ENCODE measurements around the gene VPS13D. TPM values are rescaled to one million over a fixed set of nuclear protein-coding genes. Genes with fewer than 3 reads are reported as not detected.

The VPS13D gene
- total RNA-seq, 2 donors from 2014 or later: 54.0 to 63.3 TPM

DNA sequence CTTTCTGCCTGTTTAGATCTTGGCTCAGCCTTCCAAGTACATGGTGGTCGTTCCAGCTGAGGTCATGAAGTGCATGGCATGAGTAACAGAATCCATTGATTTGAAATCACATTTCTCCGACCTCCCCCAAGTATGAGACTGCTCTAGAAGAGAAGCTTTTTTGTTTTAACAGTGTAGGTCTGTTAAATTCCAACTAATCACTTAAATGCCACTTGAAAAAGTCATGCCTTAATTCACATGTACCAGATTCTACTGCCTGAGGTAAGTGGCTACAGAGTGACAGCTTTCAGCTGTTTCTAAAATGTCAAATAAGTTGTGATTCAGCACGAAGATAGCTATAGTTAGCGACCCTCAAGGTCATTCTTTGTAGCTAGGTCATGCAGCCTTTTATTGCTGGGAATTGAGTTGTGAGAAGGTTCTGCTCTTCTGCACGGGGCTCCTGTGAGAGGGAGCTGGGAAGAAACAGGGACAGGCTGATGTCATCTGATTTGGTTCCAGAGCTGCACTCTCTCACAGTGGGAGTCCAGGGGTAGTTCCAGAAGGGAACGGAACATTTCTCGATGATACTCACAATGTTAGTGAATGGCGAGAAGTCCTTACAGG lies 112.7 kb downstream of the VPS13D start:
- intact Hi-C loops (cut with DNase I): no loop called here
- no peak overlapping the region for H3K4me3 ChIP-seq
- H3K4me1 ChIP-seq: peaks cover 86% of the 10 kb centered on the region
- DNase-seq (peak in 1 of 4 donors; percentile 17), ATAC-seq (peak; percentile 29)
- peak overlapping the region in 3 of 4 donors; percentile 28 to 69 (median 48) for H3K27ac ChIP-seq
- no peak for TF ChIP-seq CTCF (IDR thresholded peaks at IDR 0.05)
- TF ChIP-seq POLR2A (IDR thresholded peaks at IDR 0.05): no peak
- H3K36me3 ChIP-seq (replicated peaks in 1 of 2; ENCODE audit: insufficient read depth in 1 of 2, low read depth in 2 of 2): peaks cover 0 to 2% of the 10 kb centered on the region in 2 donors
- 29 to 38% methylated on average over 8 of the region's 8 CpGs for WGBS, 2 donors
- no peaks in the 10 kb centered on the region for H3K27me3 ChIP-seq
- H3K9me3 ChIP-seq: no peaks in the 10 kb centered on the region

- WGBS, 2 donors: 66 to 67% methylated on average over 2 of the region's 2 CpGs
- intact Hi-C loops (cut with DNase I): no loop called here
- Histone ChIP-seq H3K27ac (peak overlapping the region in 2 of 4 donors; percentile 15 to 38), H3K9me3 (no peaks in the 10 kb centered on the region), H3K27me3 (no peaks in the 10 kb centered on the region), H3K36me3 (replicated peaks in 1 of 2; ENCODE audit: insufficient read depth in 1 of 2, low read depth in 2 of 2) (peaks cover 0 to 5% of the 10 kb centered on the region in 2 donors), H3K4me1 (peaks cover 80% of the 10 kb centered on the region), H3K4me3 (no peak overlapping the region)
- no peak for DNase-seq
- TF ChIP-seq CTCF (IDR thresholded peaks at IDR 0.05) (no peak), POLR2A (IDR thresholded peaks at IDR 0.05) (no peak)
- no peak for ATAC-seq
Measured at GRCh38 chr1:12343823-12344487, 114.1 kb downstream of the VPS13D start.

DNA sequence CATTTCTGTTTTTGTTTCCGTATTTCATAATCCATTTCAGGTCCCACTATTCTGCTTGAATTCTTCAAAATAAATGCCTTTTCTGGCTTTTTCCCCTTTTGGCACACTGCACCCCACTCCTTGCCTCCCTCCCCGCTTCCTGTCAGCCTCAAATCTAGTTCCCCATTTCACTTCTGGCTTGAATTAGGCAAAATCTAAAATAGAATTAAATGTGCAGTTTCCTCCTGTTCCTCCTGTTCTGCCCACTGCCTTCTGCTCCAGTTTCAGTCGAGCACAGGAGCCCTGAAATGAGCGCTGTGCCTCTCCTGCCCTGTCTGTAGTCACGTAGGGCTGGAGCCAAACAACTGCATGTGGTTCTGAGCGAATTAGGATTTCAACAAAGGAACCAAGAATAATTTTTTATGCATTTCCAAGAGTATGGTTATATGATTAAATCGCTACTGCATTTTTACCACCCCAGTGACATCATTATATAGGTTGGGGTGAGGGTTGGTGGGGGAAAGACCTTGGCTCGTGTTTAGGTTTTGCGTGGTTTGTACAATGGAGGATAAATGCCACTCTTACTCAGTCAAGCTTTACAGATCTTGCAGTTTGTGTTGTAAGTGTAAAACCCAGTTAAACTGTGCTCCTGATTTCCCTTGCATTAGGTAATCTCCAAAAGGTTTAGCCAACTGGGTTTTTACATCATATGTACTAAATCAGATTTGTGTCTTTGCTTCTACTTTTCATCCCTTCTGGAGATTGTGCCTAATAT lies 114.9 kb downstream of the VPS13D start:
- H3K27me3 ChIP-seq: no peaks in the 10 kb centered on the region
- 69 to 89% methylated on average over 9 of the region's 9 CpGs for WGBS, 2 donors
- DNase-seq (peak in 1 of 4 donors; percentile 37), ATAC-seq (no peak)
- TF ChIP-seq CTCF (IDR thresholded peaks at IDR 0.05) (no peak), POLR2A (IDR thresholded peaks at IDR 0.05) (no peak)
- intact Hi-C loops (cut with DNase I): no loop called here
- no peak overlapping the region for H3K4me3 ChIP-seq
- peaks cover 0 to 10% of the 10 kb centered on the region in 2 donors for H3K36me3 ChIP-seq (replicated peaks in 1 of 2; ENCODE audit: insufficient read depth in 1 of 2, low read depth in 2 of 2)
- peaks cover 72% of the 10 kb centered on the region for H3K4me1 ChIP-seq
- H3K9me3 ChIP-seq: no peaks in the 10 kb centered on the region
- peak overlapping the region in 3 of 4 donors; percentile 1 to 81 (median 15) for H3K27ac ChIP-seq

DNA sequence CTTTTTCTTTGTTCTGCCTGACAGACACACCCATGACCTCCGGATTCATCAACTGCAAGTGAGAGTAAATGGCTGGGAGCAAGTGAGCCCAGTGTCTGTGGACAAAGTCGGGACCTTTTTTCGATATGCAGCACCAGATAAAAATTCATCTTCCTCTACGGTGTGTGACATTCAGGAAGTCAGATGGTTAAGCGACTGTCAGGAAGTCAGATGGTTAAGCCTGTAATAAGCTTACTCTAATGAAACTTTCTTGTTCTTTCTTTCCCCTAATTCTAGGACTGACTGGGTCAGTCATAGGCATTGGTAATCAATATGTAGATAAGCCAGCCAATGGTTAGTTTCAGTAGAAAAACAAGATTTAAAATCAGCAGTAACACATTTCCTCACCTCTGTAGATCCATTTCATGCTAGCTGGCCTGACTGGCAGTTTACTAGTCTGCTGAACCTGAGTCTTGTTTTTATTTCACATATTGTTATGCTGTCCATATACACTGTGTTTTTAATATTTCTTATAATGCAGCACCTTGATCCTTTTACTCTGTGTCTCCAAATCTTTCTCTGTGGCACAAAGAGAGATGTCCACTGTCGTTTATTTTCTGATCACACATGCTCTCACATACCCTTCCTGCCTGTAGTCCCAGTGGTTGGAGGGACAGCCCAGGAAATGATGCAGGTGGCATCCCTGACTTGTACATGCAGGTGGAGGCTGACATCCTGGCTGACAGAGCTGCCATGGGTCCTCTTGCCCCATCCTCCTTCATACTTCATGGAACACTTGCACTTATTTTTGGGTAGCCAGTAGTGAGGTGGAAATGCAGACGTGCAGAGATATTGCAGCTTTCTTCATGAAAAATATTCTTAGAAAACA lies 115.8 kb downstream of the VPS13D start:
- no peak for DNase-seq
- no peaks in the 10 kb centered on the region for H3K27me3 ChIP-seq
- intact Hi-C loops (cut with DNase I): no loop called here
- peaks cover 64% of the 10 kb centered on the region for H3K4me1 ChIP-seq
- 60 to 82% methylated on average over 7 of the region's 7 CpGs for WGBS, 2 donors
- H3K4me3 ChIP-seq: no peak overlapping the region
- no peak for TF ChIP-seq CTCF (IDR thresholded peaks at IDR 0.05)
- no peak for TF ChIP-seq POLR2A (IDR thresholded peaks at IDR 0.05)
- peaks cover 0 to 10% of the 10 kb centered on the region in 2 donors for H3K36me3 ChIP-seq (replicated peaks in 1 of 2; ENCODE audit: insufficient read depth in 1 of 2, low read depth in 2 of 2)
- H3K27ac ChIP-seq: peak overlapping the region in 3 of 4 donors; percentile 1 to 81 (median 72)
- H3K9me3 ChIP-seq: no peaks in the 10 kb centered on the region
- no peak for ATAC-seq

All from body of pancreas (tissue), 4 donors.